Esophagus muscularis mucosa (tissue), 4 donors: ENCODE data around the gene MAD1L1. TPM values are rescaled to one million over a fixed set of nuclear protein-coding genes. Genes with fewer than 3 reads are reported as not detected.

Experiments used
- DNase-seq: peaks from one replicate; pipeline ENCODE4 v3.0.0-alpha.2; 2017; ENCODE audit errors: extremely low spot score
- H3K27ac ChIP-seq, 4 donors: fragments of 200-600 bp; sonication (generic); replicated peaks in 1 of 4; 1 replicate in 3 of 4; 2 replicates in 1 of 4; pipeline ENCODE4 v1.5.1; 2016 to 2019; ENCODE audit warnings: mild to moderate bottlenecking in 1 of 4
- H3K27me3 ChIP-seq, 4 donors: fragments of 200-600 bp; sonication (generic); one replicate each; pipeline versions ENCODE4 v1.5.1 to v1.6.0; 2016 to 2019
- H3K36me3 ChIP-seq, 4 donors: fragments of 200-600 bp; sonication (generic); one replicate each; pipeline ENCODE4 v1.5.1; 2016 to 2019
- H3K4me1 ChIP-seq, 4 donors: fragments of 200-600 bp; sonication (generic); one replicate each; pipeline ENCODE4 v1.5.1; 2016 to 2019
- H3K4me3 ChIP-seq, 4 donors: fragments of 200-600 bp; sonication (generic); 1 replicate in 2 of 4; 2 replicates in 2 of 4; pipeline ENCODE4 v1.5.1; 2016 to 2019; ENCODE audit warnings: mild to moderate bottlenecking in 4 of 4, moderate library complexity in 1 of 4
- H3K9me3 ChIP-seq, 4 donors: fragments of 200-600 bp; sonication (generic); 1 replicate in 3 of 4; 2 replicates in 1 of 4; pipeline ENCODE4 v1.5.1; 2016 to 2019
- CTCF ChIP-seq, 3 experiments: fragments of 200-600 bp in 2 of 3; fragments of 450-650 bp in 1 of 3; sonication (generic) in 2 of 3; IDR thresholded peaks; one replicate each; pipeline ENCODE4 v1.5.1; 2017 to 2019; ENCODE audit warnings: antibody characterized with exemption in 3 of 3, mild to moderate bottlenecking in 2 of 3, moderate library complexity in 1 of 3
- EP300 ChIP-seq: sonication (generic); formaldehyde crosslinking; IDR thresholded peaks from one replicate; pipeline ENCODE4 v1.6.1; 2017; ENCODE audit warnings: antibody characterized with exemption
- POLR2A ChIP-seq: fragments of 450-650 bp; IDR thresholded peaks from one replicate; pipeline ENCODE4 v1.6.1; 2017; ENCODE audit warnings: antibody characterized with exemption, moderate library complexity, mild to moderate bottlenecking, low read depth
- POLR2AphosphoS5 ChIP-seq, 2 donors: sonication (generic); formaldehyde crosslinking; IDR thresholded peaks; one replicate each; pipeline ENCODE4 v1.6.1; 2017; ENCODE audit warnings: antibody characterized with exemption in 2 of 2
- WGBS: methylation state at CpG from one replicate; pipeline ENCODE4 v1.1.5; 2018; 5-methylcytosine and 5-hydroxymethylcytosine counted together
- intact Hi-C: fragments of 100-400 bp; cut with DNase I; formaldehyde crosslinking; loops from one replicate; pipeline ENCODE4 v1.15.1; 2023
- total RNA-seq, 4 donors: library from RNA; depleted of rRNA; stranded (reverse); fragments of >200 nt; gene quantifications; one replicate each; pipeline versions ENCODE4 v1.1.0 to v1.2.1, GENCODE V29; 2016

MAD1L1 gene
- total RNA-seq, 4 donors from 2014 or later: 22.2 to 33.1 (median 29.5) TPM

- no peak overlapping the region for H3K4me3 ChIP-seq
- intact Hi-C loops: no loop called here
- WGBS: 96% methylated on average over 13 of the region's 18 CpGs
- H3K36me3 ChIP-seq: peaks cover 0 to 13% (median 0%) of the 10 kb centered on the region in 4 donors
- no peak overlapping the region for H3K27ac ChIP-seq
- H3K9me3 ChIP-seq: no peaks in the 10 kb centered on the region
- no peaks in the 10 kb centered on the region for H3K27me3 ChIP-seq
- TF ChIP-seq POLR2AphosphoS5 (IDR thresholded peaks at IDR 0.05): no peak
- TF ChIP-seq CTCF (IDR thresholded peaks at IDR 0.05): no peak
- TF ChIP-seq EP300: no peak
- TF ChIP-seq POLR2A: no peak
- DNase-seq: no peak
- peaks cover 7 to 25% (median 22%) of the 10 kb centered on the region in 4 donors for H3K4me1 ChIP-seq
Observed at GRCh38 chr7:1910827-1911226, 321.9 kb downstream of the MAD1L1 start.

GRCh38 chr7:1910081-1910685 lies 322.6 kb downstream of the MAD1L1 start:
- Histone ChIP-seq H3K36me3 (peaks cover 0 to 13% (median 0%) of the 10 kb centered on the region in 4 donors), H3K4me1 (peaks cover 7 to 25% (median 22%) of the 10 kb centered on the region in 4 donors), H3K27ac (no peak overlapping the region), H3K9me3 (no peaks in the 10 kb centered on the region), H3K4me3 (no peak overlapping the region), H3K27me3 (no peaks in the 10 kb centered on the region)
- WGBS: 95% methylated on average over 9 of the region's 26 CpGs
- TF ChIP-seq CTCF (IDR thresholded peaks at IDR 0.05) (no peak), POLR2A (no peak)
- intact Hi-C loops: no loop called here
- no peak for DNase-seq

- Histone ChIP-seq H3K36me3 (peaks cover 0 to 13% (median 0%) of the 10 kb centered on the region in 4 donors), H3K9me3 (no peaks in the 10 kb centered on the region), H3K27me3 (no peaks in the 10 kb centered on the region), H3K4me1 (peaks cover 7 to 21% (median 19%) of the 10 kb centered on the region in 4 donors), H3K27ac (no peak overlapping the region), H3K4me3 (no peak overlapping the region)
- intact Hi-C loops: no loop called here
- TF ChIP-seq POLR2AphosphoS5 (IDR thresholded peaks at IDR 0.05) (no peak), POLR2A (no peak), CTCF (IDR thresholded peaks at IDR 0.05) (no peak), EP300 (no peak)
- no peak for DNase-seq
- 92% methylated on average over 15 of the region's 15 CpGs for WGBS
Observed at GRCh38 chr7:1909476-1909875, 323.3 kb downstream of the MAD1L1 start.

GRCh38 chr7:1908823-1909420 lies 323.8 kb downstream of the MAD1L1 start:
- peaks cover 6 to 16% (median 15%) of the 10 kb centered on the region in 4 donors for H3K4me1 ChIP-seq
- intact Hi-C loops: no loop called here
- no peak overlapping the region for H3K4me3 ChIP-seq
- H3K36me3 ChIP-seq: peaks cover 0 to 13% (median 0%) of the 10 kb centered on the region in 4 donors
- 88% methylated on average over 20 of the region's 24 CpGs for WGBS
- no peak for DNase-seq
- no peaks in the 10 kb centered on the region for H3K27me3 ChIP-seq
- no peak for TF ChIP-seq POLR2AphosphoS5 (IDR thresholded peaks at IDR 0.05)
- no peak for TF ChIP-seq CTCF (IDR thresholded peaks at IDR 0.05)
- no peak for TF ChIP-seq POLR2A
- no peak for TF ChIP-seq EP300
- H3K9me3 ChIP-seq: no peaks in the 10 kb centered on the region
- no peak overlapping the region for H3K27ac ChIP-seq
